HepG2 (cell line): ENCODE measurements around the gene TRMU. TPM values are rescaled to one million over a fixed set of nuclear protein-coding genes. Genes with fewer than 3 reads are reported as not detected.

ENCODE experiments used
- GFI1 ChIP-seq: sonication (generic); formaldehyde crosslinking; IDR thresholded peaks from 2 replicates; pipeline ENCODE4 v1.5.0; 2020; ENCODE audit warnings: missing genetic modification reagents, mild to moderate bottlenecking, borderline replicate concordance
- KLF13 ChIP-seq: sonication (generic); formaldehyde crosslinking; IDR thresholded peaks from 2 replicates; pipeline ENCODE4 v1.4.0; 2020; ENCODE audit warnings: mild to moderate bottlenecking, missing genetic modification reagents
- MYC ChIP-seq: sonication (generic); formaldehyde crosslinking; IDR thresholded peaks from 2 replicates; pipeline ENCODE4 v1.9.0; 2021; ENCODE audit warnings: missing genetic modification reagents, borderline replicate concordance
- ONECUT2 ChIP-seq: sonication (generic); formaldehyde crosslinking; IDR thresholded peaks from 2 replicates; pipeline ENCODE4 v1.4.0; 2020; ENCODE audit warnings: missing genetic modification reagents
- PHF20 ChIP-seq: sonication (generic); formaldehyde crosslinking; IDR thresholded peaks from 2 replicates; pipeline ENCODE4 v1.5.0; 2020; ENCODE audit warnings: mild to moderate bottlenecking, missing genetic modification reagents
- TBL1XR1 ChIP-seq: fragments of 150-350 bp; IDR thresholded peaks from 2 replicates; pipeline ENCODE4 v1.6.1; 2014; ENCODE audit warnings: borderline replicate concordance, low read length; ENCODE audit not compliant: partially characterized antibody
- ZNF34 ChIP-seq: sonication (generic); formaldehyde crosslinking; IDR thresholded peaks from 2 replicates; pipeline ENCODE4 v1.4.0; 2020; ENCODE audit warnings: mild to moderate bottlenecking, missing genetic modification reagents, borderline replicate concordance
- polyA plus RNA-seq, 8 experiments: library from polyadenylated mRNA; depleted of rRNA in 3 of 8; stranded (reverse) in 7 of 8; unstranded in 1 of 8; fragments of >200 nt; fragmentation: Illumina TruSeq in 4 of 8; extraction: Trizol in 4 of 8; gene quantifications; 2 replicates each; pipeline versions ENCODE4 v1.2.1 to v1.2.3, GENCODE V29; 2011 to 2016; ENCODE audit warnings: low read depth in 4 of 8, missing spikeins in 1 of 8, mixed read lengths in 1 of 8; ENCODE audit not compliant: insufficient read depth in 1 of 8
- total RNA-seq, 5 experiments: library from RNA; depleted of rRNA; stranded (reverse); fragments of >200 nt; fragmentation: Illumina TruSeq; extraction: Trizol; gene quantifications; 2 replicates each; pipeline ENCODE4 v1.2.3, GENCODE V29; 2016; ENCODE audit warnings: low read depth in 1 of 5
- TF ChIP-seq, protein P1 (sequence below), 2 experiments: sonication (generic) in 1 of 2; formaldehyde crosslinking in 1 of 2; IDR thresholded peaks; 2 replicates each; pipeline versions ENCODE4 v1.4.0 to v1.6.1; 2016 to 2020; ENCODE audit warnings: borderline replicate concordance in 1 of 2, low read depth in 1 of 2, mild to moderate bottlenecking in 1 of 2, missing genetic modification reagents in 1 of 2
- TF ChIP-seq, protein P2 (sequence below): sonication (generic); formaldehyde crosslinking; IDR thresholded peaks from 2 replicates; pipeline ENCODE4 v1.5.1; 2020; ENCODE audit warnings: missing genetic modification reagents, mild to moderate bottlenecking, borderline replicate concordance
- TF ChIP-seq, protein P3 (sequence below): sonication (generic); formaldehyde crosslinking; IDR thresholded peaks from 2 replicates; pipeline ENCODE4 v1.5.1; 2020; ENCODE audit warnings: mild to moderate bottlenecking, moderate library complexity, missing genetic modification reagents
- TF ChIP-seq, protein P4 (sequence below): sonication (generic); formaldehyde crosslinking; IDR thresholded peaks from 2 replicates; pipeline ENCODE4 v1.9.0; 2022; ENCODE audit warnings: missing genetic modification reagents, mild to moderate bottlenecking, borderline replicate concordance
- TF ChIP-seq, protein P5 (sequence below): sonication (generic); formaldehyde crosslinking; IDR thresholded peaks from 2 replicates; pipeline ENCODE4 v1.8.0; 2023; ENCODE audit warnings: mild to moderate bottlenecking, missing genetic modification reagents

Gene TRMU
- total and polyA plus RNA-seq, 2 of the 13 experiments (the other 11 are each of a cell fraction or from before 2014, with no cell fraction given), result 31.0 to 50.2 TPM

DNA sequence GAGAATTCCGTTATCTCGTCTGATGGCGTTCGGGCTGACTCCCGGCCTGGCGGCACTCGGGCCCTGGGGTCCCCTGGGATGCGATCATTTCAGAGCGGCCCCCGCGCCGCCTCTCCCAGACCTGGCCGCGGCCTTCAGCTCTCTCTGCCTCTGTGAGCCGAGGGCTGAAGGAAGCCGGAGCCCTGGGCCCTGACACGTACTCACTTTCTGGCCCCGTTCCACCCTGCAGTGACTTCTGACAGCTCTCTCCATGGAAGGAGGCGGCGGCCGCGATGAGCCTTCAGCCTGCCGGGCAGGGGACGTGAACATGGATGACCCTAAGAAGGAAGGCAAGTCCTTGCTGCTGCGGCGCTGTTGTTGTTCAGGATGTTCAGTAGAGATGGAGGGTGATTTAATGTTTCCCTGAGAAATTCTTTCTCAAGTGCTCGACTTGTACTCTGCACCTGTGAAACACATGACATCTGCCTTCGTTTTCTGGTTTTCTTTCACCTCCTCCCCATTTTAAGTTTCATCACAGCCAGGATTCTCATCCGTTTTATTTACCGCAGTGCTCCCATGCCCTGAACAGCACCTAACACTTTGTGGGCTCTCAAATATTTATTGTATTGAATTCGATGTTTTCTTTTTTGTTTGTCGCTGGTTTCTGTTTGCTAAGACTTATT, 38.2 kb upstream of the TRMU start (continued):
- TF ChIP-seq MYC (CRISPR knock-in tag) (no peak), PHF20 (no peak), GFI1 (CRISPR knock-in tag) (0 out of 2 replicates have a peak, but pooled peaks have one; percentile 37), ONECUT2 (no peak), ZNF34 (CRISPR knock-in tag) (no peak), TBL1XR1 (peak; percentile 3), KLF13 (CRISPR knock-in tag) (peak; percentile 52; the same call in 1 of the 2 replicates)
- TF ChIP-seq, protein P1, sequence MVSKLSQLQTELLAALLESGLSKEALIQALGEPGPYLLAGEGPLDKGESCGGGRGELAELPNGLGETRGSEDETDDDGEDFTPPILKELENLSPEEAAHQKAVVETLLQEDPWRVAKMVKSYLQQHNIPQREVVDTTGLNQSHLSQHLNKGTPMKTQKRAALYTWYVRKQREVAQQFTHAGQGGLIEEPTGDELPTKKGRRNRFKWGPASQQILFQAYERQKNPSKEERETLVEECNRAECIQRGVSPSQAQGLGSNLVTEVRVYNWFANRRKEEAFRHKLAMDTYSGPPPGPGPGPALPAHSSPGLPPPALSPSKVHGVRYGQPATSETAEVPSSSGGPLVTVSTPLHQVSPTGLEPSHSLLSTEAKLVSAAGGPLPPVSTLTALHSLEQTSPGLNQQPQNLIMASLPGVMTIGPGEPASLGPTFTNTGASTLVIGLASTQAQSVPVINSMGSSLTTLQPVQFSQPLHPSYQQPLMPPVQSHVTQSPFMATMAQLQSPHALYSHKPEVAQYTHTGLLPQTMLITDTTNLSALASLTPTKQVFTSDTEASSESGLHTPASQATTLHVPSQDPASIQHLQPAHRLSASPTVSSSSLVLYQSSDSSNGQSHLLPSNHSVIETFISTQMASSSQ (IDR thresholded peaks at IDR 0.05; ENCODE audit: low read depth), result no peak
- TF ChIP-seq, protein P1 (CRISPR knock-in tag; IDR thresholded peaks at IDR 0.05; ENCODE audit: borderline replicate concordance), result 0 out of 2 replicates have a peak, but pooled peaks have one; percentile 4
- TF ChIP-seq, protein P2, sequence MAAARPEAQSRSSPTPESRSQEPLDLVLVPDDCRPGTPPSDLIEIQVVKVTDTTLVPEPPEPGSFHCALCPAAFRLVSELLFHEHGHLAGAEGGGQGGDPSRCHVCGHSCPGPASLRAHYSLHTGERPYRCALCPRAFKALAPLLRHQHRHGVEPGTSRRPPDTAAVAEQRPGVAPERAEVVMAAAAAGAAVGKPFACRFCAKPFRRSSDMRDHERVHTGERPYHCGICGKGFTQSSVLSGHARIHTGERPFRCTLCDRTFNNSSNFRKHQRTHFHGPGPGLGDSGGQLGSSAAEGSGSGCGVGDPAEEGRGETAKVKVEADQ (CRISPR knock-in tag), result no peak; the same call in 1 of the 2 replicates
- TF ChIP-seq, protein P3, sequence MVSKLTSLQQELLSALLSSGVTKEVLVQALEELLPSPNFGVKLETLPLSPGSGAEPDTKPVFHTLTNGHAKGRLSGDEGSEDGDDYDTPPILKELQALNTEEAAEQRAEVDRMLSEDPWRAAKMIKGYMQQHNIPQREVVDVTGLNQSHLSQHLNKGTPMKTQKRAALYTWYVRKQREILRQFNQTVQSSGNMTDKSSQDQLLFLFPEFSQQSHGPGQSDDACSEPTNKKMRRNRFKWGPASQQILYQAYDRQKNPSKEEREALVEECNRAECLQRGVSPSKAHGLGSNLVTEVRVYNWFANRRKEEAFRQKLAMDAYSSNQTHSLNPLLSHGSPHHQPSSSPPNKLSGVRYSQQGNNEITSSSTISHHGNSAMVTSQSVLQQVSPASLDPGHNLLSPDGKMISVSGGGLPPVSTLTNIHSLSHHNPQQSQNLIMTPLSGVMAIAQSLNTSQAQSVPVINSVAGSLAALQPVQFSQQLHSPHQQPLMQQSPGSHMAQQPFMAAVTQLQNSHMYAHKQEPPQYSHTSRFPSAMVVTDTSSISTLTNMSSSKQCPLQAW (CRISPR knock-in tag), result 0 out of 2 replicates have a peak, but pooled peaks have one; percentile 34
- TF ChIP-seq, protein P4, sequence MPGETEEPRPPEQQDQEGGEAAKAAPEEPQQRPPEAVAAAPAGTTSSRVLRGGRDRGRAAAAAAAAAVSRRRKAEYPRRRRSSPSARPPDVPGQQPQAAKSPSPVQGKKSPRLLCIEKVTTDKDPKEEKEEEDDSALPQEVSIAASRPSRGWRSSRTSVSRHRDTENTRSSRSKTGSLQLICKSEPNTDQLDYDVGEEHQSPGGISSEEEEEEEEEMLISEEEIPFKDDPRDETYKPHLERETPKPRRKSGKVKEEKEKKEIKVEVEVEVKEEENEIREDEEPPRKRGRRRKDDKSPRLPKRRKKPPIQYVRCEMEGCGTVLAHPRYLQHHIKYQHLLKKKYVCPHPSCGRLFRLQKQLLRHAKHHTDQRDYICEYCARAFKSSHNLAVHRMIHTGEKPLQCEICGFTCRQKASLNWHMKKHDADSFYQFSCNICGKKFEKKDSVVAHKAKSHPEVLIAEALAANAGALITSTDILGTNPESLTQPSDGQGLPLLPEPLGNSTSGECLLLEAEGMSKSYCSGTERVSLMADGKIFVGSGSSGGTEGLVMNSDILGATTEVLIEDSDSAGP (CRISPR knock-in tag), result 0 out of 2 replicates have a peak, but pooled peaks have one; percentile 55
- TF ChIP-seq, protein P5, sequence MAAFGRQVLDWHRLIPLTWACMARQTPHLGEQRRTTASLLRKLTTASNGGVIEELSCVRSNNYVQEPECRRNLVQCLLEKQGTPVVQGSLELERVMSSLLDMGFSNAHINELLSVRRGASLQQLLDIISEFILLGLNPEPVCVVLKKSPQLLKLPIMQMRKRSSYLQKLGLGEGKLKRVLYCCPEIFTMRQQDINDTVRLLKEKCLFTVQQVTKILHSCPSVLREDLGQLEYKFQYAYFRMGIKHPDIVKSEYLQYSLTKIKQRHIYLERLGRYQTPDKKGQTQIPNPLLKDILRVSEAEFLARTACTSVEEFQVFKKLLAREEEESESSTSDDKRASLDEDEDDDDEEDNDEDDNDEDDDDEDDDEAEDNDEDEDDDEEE, result no peak
